Ectodermal cell (in vitro differentiated cells): ENCODE data around the gene AKT2.

Experiments used
- H3K27ac ChIP-seq: 2 replicates; pipeline ENCODE4 v1.7.0; 2013; ENCODE audit warnings: mild to moderate bottlenecking, low read depth, low read length; ENCODE audit not compliant: insufficient read depth, poor library complexity, severe bottlenecking
- H3K27me3 ChIP-seq: 2 replicates; pipeline ENCODE4 v1.7.0; 2013; ENCODE audit warnings: mild to moderate bottlenecking, low read length; ENCODE audit not compliant: insufficient read depth, control insufficient read depth, poor library complexity, severe bottlenecking
- H3K36me3 ChIP-seq: one replicate; pipeline ENCODE4 v1.7.0; 2013; ENCODE audit warnings: low read length; ENCODE audit not compliant: control insufficient read depth, insufficient read depth
- H3K4me1 ChIP-seq: one replicate; pipeline ENCODE4 v1.7.0; 2013; ENCODE audit warnings: low read length; ENCODE audit not compliant: control insufficient read depth, insufficient read depth
- H3K4me3 ChIP-seq: 2 replicates; pipeline ENCODE4 v1.7.0; 2013; ENCODE audit warnings: low read depth, low read length, control low read depth; ENCODE audit not compliant: insufficient read depth
- H3K9me3 ChIP-seq: 2 replicates; pipeline ENCODE4 v1.7.0; 2013; ENCODE audit warnings: mild to moderate bottlenecking, low read length, moderate library complexity; ENCODE audit not compliant: control insufficient read depth
- WGBS, 2 experiments: methylation state at CpG; one replicate each; pipeline ENCODE4 v1.1.7; 2013; ENCODE audit warnings: missing lambda C conversion rate in 2 of 2; 5-methylcytosine and 5-hydroxymethylcytosine counted together

The AKT2 gene

GRCh38 chr19:40302224-40303011 lies 17.3 kb upstream of the AKT2 start:
- Histone ChIP-seq H3K36me3 (no peaks in the 10 kb centered on the region), H3K27ac (no peak overlapping the region), H3K9me3 (no peaks in the 10 kb centered on the region), H3K4me1 (no peaks in the 10 kb centered on the region), H3K4me3 (no peak overlapping the region), H3K27me3 (no peaks in the 10 kb centered on the region)
- 88 to 89% methylated on average over 6 of the region's 6 CpGs for WGBS, 2 experiments

DNA sequence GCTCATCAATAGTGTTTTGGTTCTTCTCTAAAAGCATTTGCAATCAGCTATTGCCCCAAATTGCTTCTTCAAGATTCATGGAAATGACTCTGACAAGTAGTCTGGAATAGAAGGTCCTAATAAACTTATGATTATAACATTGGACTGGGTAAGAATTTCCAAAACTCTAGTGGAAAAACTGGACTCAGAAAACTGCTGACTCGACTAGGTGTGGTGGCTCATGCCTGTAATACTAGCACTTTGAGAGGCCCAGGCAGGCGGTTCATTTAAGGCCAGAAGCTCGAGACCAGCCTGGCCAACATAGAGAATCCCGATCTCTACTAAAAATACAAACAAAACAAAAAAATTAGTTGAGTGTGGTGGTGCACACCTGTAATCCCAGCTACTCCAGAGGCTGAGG lies 15.5 kb upstream of the AKT2 start:
- 92 to 93% methylated on average over 4 of the region's 4 CpGs for WGBS, 2 experiments
- Histone ChIP-seq H3K9me3 (no peaks in the 10 kb centered on the region), H3K4me3 (no peak overlapping the region), H3K36me3 (no peaks in the 10 kb centered on the region), H3K27me3 (no peaks in the 10 kb centered on the region), H3K27ac (no peak overlapping the region), H3K4me1 (no peaks in the 10 kb centered on the region)

DNA sequence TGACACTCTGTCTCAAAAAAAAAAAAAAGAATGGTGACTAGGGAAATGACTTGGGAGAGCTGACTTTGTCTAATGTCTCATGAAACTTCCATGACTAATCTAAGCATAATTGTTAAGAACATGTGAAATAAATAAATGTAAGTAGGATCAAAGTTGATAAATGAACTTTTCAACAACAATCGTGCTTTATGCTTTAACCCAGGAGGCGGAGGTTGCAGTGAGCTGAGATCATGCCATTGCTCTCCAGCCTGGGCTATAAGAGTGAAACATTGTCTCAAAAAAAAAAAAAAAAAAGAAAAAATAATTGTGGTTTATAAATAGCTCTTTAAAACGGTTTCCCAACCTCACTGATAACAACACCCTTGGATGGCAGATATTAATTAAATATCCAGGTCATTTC lies 12.9 kb upstream of the AKT2 start:
- Histone ChIP-seq H3K36me3 (no peaks in the 10 kb centered on the region), H3K9me3 (no peaks in the 10 kb centered on the region), H3K4me3 (no peak overlapping the region), H3K27me3 (no peaks in the 10 kb centered on the region), H3K4me1 (no peaks in the 10 kb centered on the region), H3K27ac (no peak overlapping the region)
- WGBS, 2 experiments: 74 to 100% methylated on average over 2 to 3 of the region's 3 CpGs

- Histone ChIP-seq H3K27me3 (no peaks in the 10 kb centered on the region), H3K4me3 (no peak overlapping the region), H3K9me3 (no peaks in the 10 kb centered on the region), H3K27ac (no peak overlapping the region), H3K4me1 (no peaks in the 10 kb centered on the region), H3K36me3 (no peaks in the 10 kb centered on the region)
- 93% methylated on average over 6 of the region's 6 CpGs for WGBS, 2 experiments
Observed at GRCh38 chr19:40294560-40294959, 9.4 kb upstream of the AKT2 start.

DNA sequence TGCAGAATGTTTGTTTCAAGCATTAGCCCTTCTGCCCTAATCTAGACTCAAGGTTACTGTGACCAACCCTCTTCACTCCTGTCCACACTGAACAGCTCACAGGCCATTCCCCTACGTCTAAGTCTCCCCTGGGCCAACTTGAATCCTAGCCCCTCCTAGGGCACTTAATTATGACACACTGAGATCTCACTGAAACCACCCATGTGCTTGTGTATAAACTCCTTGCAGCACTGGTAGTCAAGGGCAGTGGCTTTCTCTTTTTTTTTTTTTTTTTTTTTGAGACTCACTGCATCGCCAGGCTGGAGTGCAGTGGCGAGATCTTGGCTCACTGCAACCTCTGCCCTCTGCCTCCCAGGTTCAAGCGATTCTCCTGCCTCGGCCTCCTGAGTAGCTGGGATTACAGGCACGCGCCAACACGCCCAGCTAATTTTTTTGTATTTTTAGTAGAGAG lies 1.9 kb upstream of the AKT2 start:
- H3K36me3 ChIP-seq: no peaks in the 10 kb centered on the region
- WGBS, 2 experiments: 92 to 95% methylated on average over 8 of the region's 8 CpGs
- H3K4me3 ChIP-seq: no peak overlapping the region
- no peaks in the 10 kb centered on the region for H3K27me3 ChIP-seq
- peaks cover 8% of the 10 kb centered on the region for H3K4me1 ChIP-seq
- no peak overlapping the region for H3K27ac ChIP-seq
- no peaks in the 10 kb centered on the region for H3K9me3 ChIP-seq

DNA sequence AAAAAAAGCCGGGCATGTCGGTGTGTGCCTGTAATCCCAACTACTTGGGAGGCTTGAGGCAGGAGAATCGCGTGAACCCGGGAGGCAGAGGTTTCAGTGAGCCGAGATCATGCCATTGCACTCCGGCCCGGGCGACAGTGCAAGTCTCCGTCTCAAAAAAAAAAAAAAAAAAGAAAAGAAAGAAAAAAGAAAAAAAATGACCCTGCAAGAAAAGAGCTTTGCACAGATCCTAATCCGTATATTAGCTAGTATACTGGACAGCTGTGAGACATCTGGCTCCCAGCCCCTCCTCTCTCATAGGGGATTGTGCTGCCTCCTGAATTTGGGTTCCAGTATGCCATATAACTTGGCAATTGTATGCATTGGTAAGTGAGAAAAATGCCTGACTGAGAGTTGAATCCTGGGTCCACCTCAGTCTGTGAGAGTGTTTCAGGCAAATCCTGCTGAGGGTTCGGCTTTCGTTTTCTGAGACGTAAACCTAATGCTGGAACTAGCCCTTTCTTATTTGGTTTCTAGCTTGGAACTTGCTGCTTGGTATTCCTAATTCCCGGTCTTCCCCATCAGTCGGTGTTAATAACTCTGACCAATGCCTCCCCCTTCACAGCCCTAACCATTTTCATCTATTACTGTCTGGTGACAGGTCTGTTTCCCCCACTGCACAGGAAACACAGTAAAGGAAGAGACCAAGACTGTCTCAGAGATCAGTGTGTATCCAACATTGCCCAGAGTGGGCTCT lies 1.3 kb upstream of the AKT2 start:
- H3K27ac ChIP-seq: peak overlapping the region; percentile 4
- no peak overlapping the region for H3K4me3 ChIP-seq
- WGBS, 2 experiments: 92 to 94% methylated on average over 16 of the region's 16 CpGs
- H3K27me3 ChIP-seq: no peaks in the 10 kb centered on the region
- peaks cover 8% of the 10 kb centered on the region for H3K4me1 ChIP-seq
- H3K9me3 ChIP-seq: no peaks in the 10 kb centered on the region
- no peaks in the 10 kb centered on the region for H3K36me3 ChIP-seq

DNA sequence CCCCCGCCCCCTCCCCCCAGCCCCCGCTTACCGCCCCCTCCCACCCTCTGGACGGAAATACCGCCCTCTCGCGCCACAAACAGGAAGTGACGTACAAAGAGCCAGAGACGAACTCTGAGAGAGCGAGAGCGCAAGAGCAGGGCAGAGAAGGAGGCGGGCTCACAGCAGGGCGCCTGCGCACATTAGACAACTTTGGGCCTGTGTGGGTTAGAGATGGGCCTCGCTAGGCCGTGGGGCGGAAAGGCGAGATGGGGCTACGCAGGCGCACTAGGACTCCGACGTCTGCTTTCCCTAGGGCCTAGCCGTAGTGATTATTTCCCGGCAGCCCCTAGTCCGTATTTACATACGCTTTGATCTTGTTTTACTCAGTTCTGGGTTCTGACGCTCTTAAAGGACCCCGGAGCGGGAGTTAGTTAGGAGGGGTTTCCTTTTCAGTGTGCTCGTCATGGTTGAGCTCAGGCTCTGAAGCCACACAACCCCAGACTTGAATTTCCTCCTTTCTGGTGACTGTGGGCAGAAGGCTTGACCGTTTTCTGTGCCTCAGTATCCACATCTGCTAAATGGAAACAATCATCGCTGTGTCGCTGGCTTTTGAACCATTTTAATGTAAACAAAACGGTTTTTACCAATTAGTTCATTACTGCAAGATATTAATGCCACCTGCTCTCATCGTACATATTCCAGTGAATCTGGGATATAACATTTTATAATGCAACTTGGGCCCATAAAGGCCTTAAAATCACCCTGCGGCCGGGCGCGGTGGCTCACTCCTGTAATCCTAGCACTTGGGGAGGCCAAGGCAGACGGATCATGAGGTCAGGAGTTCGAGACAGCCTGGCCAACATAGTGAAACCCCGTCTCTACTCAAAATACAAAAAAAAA lies 449 bp upstream of the AKT2 start:
- peak overlapping the region; percentile 96 for H3K27ac ChIP-seq
- H3K27me3 ChIP-seq: no peaks in the 10 kb centered on the region
- peak overlapping the region; percentile 78 for H3K4me3 ChIP-seq
- no peaks in the 10 kb centered on the region for H3K36me3 ChIP-seq
- H3K4me1 ChIP-seq: peaks cover 8% of the 10 kb centered on the region
- 20 to 22% methylated on average over 39 to 42 of the region's 42 CpGs for WGBS, 2 experiments
- H3K9me3 ChIP-seq: no peaks in the 10 kb centered on the region

GRCh38 chr19:40284251-40284500 lies 969 bp downstream of the AKT2 start:
- 34 to 38% methylated on average over 4 of the region's 4 CpGs for WGBS, 2 experiments
- no peaks in the 10 kb centered on the region for H3K27me3 ChIP-seq
- H3K4me1 ChIP-seq: peaks cover 9% of the 10 kb centered on the region
- no peaks in the 10 kb centered on the region for H3K9me3 ChIP-seq
- H3K4me3 ChIP-seq: peak overlapping the region; percentile 78
- no peaks in the 10 kb centered on the region for H3K36me3 ChIP-seq
- peak overlapping the region; percentile 96 for H3K27ac ChIP-seq

GRCh38 chr19:40283414-40284250 lies 1.5 kb downstream of the AKT2 start:
- Histone ChIP-seq H3K36me3 (no peaks in the 10 kb centered on the region), H3K9me3 (no peaks in the 10 kb centered on the region), H3K4me1 (peaks cover 13% of the 10 kb centered on the region), H3K4me3 (peak overlapping the region; percentile 78), H3K27ac (no peak overlapping the region), H3K27me3 (no peaks in the 10 kb centered on the region)
- WGBS, 2 experiments: 81 to 84% methylated on average over 12 of the region's 12 CpGs
